AG20443 (cell line): ENCODE results near the gene CLC.
"Not testable (repeated sequence)": the region's sequence is repeated elsewhere in the genome, so short reads cannot be mapped to it uniquely, and the experiment has no call there.

Experiments used
- DNase-seq: peaks from one replicate; pipeline ENCODE4 v3.0.0; 2012; ENCODE audit warnings: low spot score, mixed read lengths

The CLC gene

GRCh38 chr19:39729594-39729993, 8.2 kb downstream of the CLC start:
- no peak for DNase-seq

DNA sequence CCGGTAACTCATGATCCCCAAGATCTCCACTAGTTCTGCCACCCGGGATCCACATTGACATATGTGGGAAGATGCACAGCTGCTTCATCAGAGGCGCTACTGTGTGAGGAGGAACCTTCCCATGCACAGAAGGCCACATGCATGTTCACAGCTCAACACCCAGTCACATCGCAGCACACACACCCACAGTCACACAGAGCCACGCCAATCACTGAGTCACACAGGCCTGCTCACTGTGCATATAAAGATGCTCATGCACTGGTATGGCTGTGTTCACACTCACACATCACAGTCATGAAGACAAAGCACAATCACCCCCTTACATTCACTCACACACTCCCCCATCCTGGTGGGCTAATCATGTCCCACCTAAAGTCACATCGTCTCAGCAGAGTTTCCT, 9.8 kb downstream of the CLC start:
- DNase-seq: no peak

DNA sequence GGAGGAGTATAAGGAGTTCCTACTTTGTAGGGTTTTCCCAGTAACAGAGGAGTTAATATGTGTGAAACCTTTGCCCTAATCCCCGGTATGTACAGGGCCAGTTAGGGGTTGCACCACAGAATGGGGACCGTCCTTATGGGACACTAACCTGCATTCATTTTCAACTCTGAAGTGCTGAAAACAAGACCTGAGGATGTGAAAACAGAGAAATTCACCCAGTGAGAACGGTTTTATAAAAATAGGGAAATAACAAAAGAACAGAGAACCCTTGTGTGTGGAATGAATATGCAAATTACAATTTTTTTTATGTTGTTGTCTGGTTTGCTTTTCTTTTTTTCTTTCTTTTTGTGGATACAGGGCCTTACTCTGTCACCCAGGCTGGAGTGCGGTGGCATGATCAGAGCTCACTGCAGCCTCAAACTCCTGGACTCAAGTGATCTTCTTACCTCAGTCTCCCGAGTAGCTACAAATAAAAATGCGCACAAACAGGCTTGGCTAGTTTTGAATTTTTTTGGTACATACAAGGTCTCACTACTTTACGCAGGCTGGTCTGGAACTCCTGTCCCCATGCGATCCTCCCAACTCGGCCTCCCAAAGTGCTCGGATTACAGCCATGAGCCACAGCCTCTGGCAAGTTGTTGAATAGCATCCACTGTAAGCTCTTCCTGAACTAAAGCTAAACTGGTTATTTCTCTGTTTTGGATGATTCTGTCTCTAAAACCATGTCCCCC, 10.6 kb downstream of the CLC start:
- no peak for DNase-seq

GRCh38 chr19:39725995-39726394, 11.8 kb downstream of the CLC start:
- DNase-seq: no peak

- DNase-seq: not testable (repeated sequence)
Measured at GRCh38 chr19:39720144-39720543, 17.7 kb downstream of the CLC start.

GRCh38 chr19:39710333-39710890, 27.4 kb downstream of the CLC start:
- DNase-seq: no peak

DNA sequence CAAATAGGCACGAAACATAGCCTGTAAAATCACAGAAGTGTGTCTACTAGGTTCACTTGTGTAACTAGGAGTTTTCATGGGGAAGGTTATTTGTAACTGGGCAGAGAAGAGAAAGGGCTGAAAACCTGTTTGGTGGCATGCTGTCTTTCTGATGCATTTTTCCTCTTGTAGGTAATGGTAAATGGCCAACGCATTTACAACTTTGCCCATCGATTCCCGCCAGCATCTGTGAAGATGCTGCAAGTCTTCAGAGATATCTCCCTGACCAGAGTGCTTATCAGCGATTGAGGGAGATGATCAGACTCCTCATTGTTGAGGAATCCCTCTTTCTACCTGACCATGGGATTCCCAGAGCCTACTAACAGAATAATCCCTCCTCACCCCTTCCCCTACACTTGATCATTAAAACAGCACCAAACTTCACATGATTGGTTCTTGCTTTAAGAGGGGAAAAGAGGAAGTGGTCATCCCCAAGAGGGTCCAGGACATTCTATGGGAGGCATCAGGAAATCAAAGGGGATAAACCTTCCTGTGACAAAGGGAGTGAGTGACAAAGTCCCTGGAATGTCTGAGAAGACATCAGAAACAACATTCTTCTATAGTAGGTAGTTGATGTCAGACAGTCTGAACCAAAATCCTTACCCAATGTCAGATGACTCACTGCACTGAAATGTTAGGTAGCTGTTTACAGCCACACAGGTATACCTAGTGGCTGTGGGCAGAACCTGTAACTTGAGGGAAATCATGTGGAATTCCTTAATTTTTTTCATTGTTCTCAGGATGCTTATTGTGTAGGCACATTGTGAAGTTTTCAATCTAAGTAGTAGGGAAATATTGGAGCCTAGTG, 28.6 kb downstream of the CLC start:
- no peak for DNase-seq

GRCh38 chr19:39708594-39708993, 29.2 kb downstream of the CLC start:
- DNase-seq: no peak

- no peak for DNase-seq
Measured at GRCh38 chr19:39705578-39706188, 32.1 kb downstream of the CLC start.

GRCh38 chr19:39704181-39705044, 33.4 kb downstream of the CLC start, which contains the start of gene LGALS14:
Gene LGALS14 (plus strand): TSS chr19:39704481. CDS start chr19:39704529, 48 bp downstream.
- DNase-seq: no peak

DNA sequence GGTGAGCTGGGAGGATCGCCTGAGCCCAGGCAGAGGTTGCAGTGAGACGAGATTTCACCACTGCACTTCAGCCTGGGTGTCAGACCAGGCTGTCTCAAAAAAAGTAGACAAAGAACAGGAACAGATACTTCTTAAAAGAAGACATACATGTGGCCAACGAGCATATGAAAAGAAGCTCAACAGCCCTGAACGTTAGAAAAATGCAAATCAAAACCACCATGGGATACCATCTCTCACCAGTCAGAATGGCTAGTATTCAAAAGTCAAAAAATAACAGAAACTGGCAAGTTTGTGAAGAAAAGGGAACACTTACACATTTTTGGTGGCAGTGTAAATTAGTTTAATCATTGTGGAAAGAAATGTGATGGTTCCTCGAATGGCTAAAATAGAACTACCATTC, 36.5 kb downstream of the CLC start:
- DNase-seq: no peak

- DNase-seq: no peak
Measured at GRCh38 chr19:39698535-39698934, 39.3 kb downstream of the CLC start.

DNA sequence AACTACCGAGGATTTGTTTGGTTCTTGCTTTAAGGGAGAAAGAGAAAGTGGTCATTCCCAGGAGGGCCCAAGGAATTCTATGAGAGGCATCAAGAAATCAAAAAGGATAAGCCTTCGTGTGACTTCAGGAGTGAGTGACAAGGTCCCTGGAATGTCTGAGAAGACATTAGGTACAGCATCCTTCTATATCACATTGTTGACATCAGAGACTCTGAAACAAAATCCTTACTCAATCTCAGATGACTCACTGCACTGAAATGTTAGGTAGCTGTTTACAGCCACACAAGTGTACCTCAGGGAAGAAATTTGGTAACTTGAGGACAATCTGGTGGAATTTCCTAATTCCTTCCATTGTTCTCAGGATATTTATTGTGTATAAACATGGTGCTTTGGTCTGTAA, 41.4 kb downstream of the CLC start:
- no peak for DNase-seq

GRCh38 chr19:39695759-39696158, 42.1 kb downstream of the CLC start:
- no peak for DNase-seq

DNA sequence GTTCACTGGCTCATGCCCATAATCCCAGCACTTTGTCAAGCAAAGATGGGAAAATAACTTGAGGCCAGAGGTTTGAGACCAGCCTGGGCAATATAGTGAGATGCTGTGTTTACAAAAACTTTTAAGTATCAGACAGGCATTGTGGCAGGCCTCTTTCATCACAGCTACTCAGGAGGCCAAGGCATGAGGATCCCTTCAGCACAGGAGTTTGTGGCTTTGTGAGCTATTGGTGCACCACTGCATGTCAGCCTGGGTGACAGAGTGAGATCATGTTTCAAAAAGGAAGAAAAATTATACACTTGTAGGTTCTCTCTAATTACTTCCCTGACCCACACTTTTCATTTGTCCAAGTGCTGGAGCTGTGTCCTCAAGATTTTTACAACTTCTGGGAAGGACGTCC, 45.0 kb downstream of the CLC start:
- no peak for DNase-seq

GRCh38 chr19:39692166-39692565, 45.7 kb downstream of the CLC start:
- DNase-seq: no peak

- not testable (repeated sequence) for DNase-seq
Measured at GRCh38 chr19:39688637-39689036, 49.2 kb downstream of the CLC start.

DNA sequence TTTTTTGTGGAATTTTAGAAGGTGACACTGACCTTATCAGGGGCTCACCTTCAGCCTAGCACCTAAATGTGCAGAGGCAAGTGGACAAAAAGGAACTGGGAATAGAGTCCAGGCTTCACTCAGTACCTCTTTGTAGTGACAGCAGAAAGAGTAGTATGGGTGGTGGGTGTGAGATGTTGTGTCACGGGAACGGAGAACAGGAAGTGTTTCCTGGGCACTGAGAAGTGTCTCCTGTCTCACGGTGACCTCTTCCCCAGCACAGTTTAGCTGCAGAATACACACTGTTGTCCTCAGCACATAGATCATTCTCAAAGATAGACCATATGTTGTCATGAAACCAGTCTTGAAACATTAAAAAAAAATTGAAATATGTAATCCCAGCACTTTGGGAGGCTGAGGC, 51.1 kb downstream of the CLC start:
- DNase-seq: no peak

DNA sequence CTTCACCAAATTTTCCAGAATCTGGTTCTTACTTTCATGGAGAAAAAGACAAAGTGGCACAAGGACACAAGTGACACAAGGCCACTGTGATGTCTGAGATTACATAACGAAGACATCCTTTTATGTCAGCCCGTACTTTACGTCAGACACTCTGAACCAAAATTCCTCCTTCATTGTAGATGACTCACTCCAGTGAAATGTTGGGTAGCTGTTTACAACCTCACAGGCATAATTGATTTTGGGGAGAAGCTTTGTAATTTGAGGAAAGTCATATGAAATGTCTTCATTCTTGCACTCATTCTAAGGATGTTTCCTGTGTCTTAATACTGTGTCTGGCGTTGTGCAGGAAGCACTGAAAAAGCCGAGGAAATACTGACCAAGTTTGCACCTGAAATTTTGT, 53.6 kb downstream of the CLC start:
- DNase-seq: no peak

GRCh38 chr19:39681416-39681815, 56.4 kb downstream of the CLC start:
- no peak for DNase-seq
